Sciatic nerve (tissue), 2 donors: ENCODE measurements around the gene PPM1K. TPM values are rescaled to one million over a fixed set of nuclear protein-coding genes. Genes with fewer than 3 reads are reported as not detected.
"Not testable (repeated sequence)": the region's sequence is repeated elsewhere in the genome, so short reads cannot be mapped to it uniquely, and the experiment has no call there.

Experiments
- ATAC-seq: fragments of 200-7000 bp; cut with Tn5 transposase; one replicate; pipeline ENCODE4 v1.9.1; 2020; ENCODE audit warnings: mild to moderate bottlenecking, moderate library complexity
- DNase-seq: peaks from one replicate; pipeline ENCODE4 v3.0.0-alpha.2; 2020; ENCODE audit warnings: low spot score
- intact Hi-C: fragments of 100-400 bp; cut with DNase I; formaldehyde crosslinking; loops from one replicate; pipeline ENCODE4 v1.14.2; 2022
- total RNA-seq: library from RNA; stranded (reverse); fragmentation: NEBNext Ultra II Directional; extraction: Animal tissue kit (Norgen Biotek cat#: 25700); gene quantifications from one replicate; pipeline ENCODE4 v1.2.1, GENCODE V29; 2021
- donor health status: DM: no; HTN: no; CAD: no.
- donor health status: DM: no; HTN: no; CAD: no.

The PPM1K gene
- total RNA-seq: 78.9 TPM

DNA sequence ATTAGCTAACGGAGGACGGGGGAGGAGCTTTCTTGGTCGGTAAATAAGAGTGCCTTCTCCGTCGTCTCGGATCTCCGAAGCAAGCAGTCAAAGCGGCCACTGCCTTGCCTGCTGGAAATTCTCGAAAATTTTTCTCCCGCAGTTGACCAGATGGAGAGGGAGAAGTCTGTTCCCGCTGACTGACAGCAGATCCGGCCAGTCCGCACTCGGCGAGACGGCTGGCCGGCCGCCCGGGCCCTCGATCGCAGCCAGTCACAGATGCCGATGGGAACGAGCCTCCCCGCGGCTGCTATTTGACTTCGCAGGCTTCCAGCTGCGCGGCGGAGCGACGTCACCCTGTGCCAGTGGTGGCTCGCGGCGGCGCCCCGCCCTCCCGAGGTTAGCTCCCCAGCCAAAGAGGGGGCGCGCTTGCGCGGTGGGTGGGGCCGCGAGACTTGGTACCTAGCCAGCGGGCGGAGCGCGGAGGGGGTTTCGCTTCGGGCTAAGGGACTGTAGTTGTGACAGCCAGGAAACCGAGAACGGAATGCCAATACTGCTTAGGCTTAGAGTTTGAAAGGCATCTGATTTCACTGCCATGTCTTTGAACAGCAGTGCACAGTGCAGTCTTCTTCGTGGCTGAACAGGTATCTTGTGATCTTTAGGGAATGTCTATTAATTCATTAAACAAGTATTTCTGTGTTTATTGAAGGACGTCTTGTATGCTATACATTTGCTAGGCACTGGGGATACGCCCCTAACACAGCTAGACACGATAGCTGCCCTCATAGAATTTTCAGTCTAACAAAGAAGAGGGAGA lies at the start of gene PPM1K:
PPM1K (minus strand) TSS at position 123 of the 796 bp plus-strand sequence. CDS start 5,978 bp downstream, outside the sequence.
- ATAC-seq (peak; percentile 99), DNase-seq (peak; percentile 100)
- intact Hi-C loops: loop anchor here (10.0 kb wide), 1 partner anchor 90 kb away; the partner anchor contains the start of gene HERC6

GRCh38 chr4:88333741-88334405 lies 49.5 kb upstream of the PPM1K start:
- no peak for DNase-seq
- ATAC-seq: peak; percentile 86
- intact Hi-C loops: no loop called here

- intact Hi-C loops: no loop called here
- ATAC-seq: no peak
Observed at GRCh38 chr4:88327665-88328064, 43.3 kb upstream of the PPM1K start.

DNA sequence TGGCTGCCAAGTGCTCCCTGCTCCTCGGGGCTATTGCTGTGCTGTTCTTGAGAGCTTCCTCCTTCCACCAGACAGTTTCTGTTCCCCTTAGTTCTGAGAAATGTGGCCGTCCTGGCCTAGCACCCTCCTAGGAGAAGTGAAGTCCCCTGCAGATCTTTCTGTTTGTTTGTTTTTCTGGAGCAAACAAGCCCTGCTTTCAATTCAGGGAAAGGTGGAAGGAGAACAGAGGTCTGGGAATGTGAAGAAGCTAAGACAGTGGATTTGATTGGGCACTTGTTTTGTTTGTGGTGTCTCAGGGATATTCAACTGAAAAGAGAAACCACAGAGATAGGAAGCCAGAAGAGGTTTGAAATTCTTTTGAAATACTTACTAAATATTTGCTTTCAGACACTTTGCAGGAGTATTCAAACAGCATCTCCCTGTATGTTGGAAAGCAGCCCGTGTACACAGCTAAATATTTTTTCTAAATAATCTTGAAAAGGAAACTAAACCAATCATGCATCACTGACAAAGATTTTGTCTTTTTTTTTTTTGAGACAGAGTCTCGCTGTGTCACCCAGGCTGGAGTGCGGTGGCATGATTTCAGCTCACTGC lies 36.5 kb upstream of the PPM1K start:
- intact Hi-C loops: no loop called here
- peak; percentile 84 for ATAC-seq
- no peak for DNase-seq

More at GRCh38 chr4:88327665-88328064, 43.3 kb upstream of the PPM1K start:
- no peak for DNase-seq

- no peak for DNase-seq
- intact Hi-C loops: no loop called here
- ATAC-seq: no peak
Observed at GRCh38 chr4:88320224-88320779, 35.9 kb upstream of the PPM1K start.

DNA sequence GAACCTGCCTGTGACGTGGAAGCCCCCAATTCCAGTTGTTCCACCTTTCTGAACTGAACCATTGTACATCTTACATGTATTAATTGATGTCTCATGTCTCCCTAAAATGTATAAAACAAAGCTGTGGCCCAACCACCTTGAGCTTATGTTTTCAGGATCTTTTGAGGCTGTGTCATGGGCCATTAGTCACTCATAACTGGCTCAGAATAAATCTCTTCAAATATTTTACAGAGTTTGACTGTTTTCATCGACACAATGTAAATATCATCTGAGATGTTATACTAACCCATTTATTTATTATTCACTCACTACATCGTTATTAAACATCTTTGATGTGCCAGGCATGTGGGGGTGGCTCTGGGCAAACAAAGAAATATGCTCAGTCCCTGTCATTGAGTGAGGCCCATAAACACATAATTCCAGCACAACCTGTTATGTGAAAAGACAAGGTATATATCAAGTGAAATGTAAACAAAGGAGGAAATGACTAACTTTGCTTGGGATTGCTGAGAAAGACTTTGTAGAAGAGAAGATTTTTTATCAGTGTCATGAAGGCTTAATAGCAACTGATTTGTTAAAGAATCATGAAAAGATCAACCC lies 34.5 kb upstream of the PPM1K start:
- DNase-seq (no peak), ATAC-seq (no peak)
- intact Hi-C loops: no loop called here

DNA sequence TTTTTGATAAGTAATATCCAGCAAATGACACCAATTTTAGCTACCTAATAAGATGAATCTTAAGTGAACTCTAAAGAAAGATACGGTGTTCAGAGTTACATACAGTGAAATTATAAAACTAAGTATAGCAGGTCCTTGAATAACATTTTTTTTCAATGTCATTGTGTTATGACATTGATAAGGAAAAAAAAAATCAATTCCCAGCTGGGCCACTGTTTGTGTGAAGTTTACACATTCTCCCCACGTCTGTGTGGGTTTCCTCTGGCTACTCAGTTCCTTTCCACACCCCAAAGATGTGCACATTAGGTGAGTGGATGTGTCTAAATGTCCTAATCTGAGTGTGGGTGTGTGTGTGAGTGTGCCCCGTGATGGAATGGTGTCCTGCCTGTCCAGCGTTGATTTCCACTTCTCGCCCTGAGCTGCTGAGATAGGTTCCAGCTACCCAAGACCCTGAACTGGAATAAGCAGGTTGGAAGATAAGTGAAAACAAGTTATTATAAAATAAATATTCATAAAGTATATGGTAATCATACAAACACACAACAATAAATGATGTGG lies 31.2 kb upstream of the PPM1K start:
- DNase-seq (no peak), ATAC-seq (no peak)
- intact Hi-C loops: no loop called here

GRCh38 chr4:88313088-88313624 lies 28.8 kb upstream of the PPM1K start:
- ATAC-seq, DNase-seq, intact Hi-C loops: not testable (repeated sequence)

- DNase-seq: no peak
- intact Hi-C loops: no loop called here
- no peak for ATAC-seq
Observed at GRCh38 chr4:88308587-88308986, 24.2 kb upstream of the PPM1K start.

DNA sequence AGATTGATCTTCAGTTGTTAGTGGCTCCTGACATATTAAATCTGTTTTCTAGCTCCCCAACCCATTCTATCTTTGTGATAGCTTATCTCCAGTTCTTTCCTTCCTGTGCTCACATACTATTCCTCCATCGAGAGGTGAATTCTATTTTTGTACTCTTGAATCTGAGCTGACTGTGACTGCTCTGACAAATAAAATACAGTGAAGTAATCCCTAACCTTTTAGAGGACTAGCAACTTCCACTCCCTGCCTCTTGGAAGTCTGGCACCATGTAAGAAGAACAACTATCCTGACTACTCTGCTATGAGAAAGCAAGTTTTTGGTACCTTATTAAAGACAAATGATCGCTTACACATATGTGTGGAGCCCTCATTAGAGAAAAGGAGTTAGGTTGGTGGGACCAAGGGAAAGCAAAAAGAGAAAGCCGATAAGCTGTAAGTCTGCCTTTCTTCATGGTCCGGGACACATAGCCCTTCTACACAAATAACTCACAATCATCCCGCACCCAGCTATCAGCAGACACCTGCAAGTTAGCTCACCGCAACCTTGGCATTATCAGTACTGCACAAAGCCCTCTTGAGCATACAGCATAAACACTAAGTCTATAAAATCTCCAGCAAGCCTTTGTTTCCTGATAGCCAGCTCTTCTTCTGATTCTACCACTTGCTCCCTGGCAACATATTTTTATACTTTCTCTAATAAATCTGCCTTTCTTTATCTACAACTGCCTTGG lies 13.5 kb upstream of the PPM1K start:
- DNase-seq (no peak), ATAC-seq (no peak)
- intact Hi-C loops: no loop called here

DNA sequence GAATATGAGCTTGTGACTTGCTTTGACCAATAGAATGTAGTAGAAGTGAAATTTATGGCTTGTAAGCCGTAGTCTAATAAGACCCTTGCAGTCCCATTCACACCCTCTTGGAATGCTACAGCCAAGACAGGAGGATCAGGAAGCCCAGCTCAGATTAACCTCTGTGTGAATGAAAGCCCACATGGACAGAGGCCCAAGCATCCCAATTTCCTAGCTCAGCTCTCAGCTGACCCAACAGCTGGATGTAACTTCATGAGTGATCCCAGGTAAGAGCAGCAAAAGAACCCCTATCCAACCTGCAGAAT lies 12.8 kb upstream of the PPM1K start:
- no peak for DNase-seq
- ATAC-seq: no peak
- intact Hi-C loops: no loop called here

DNA sequence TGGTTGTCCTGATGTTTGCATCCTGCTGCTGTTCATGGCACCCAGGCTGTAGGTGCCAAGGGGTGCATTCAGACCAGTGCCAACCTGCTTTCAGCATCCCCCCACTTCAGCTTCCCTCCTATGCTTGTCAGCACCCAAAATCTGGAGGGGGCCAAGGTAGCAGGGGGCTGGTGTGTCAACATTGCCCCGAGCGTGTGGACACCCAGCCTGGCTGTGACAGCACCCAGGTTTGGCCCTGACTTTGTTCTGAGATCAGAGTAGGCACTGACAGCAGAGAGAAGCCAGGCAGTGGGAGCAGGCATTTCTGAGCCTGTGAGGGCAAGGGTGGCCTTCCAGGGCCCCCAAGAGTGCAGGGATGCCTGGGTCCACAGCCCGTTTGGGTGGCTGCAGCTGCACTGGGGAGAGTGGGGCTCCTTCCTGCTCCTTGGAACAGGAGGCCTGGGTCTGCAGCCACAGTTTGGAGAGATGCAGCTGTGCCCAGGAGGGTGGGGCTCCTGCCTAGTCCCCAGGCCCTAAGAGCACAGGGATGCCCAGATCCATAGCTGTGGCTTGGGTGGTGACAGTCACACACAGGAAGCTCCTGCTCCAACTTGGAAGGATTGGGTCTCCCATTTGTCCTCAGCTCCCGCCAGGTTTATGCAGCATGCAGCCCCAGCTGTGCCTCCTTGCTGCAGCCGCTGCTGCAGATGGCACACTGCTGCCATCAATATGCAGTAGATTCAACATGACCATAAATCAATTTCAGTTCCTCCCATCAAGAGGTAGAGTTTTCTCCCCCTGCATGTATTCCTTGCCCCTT lies 12.3 kb upstream of the PPM1K start:
- ATAC-seq (peak; percentile 10), DNase-seq (no peak)
- intact Hi-C loops: no loop called here

- DNase-seq: no peak
- intact Hi-C loops: no loop called here
- ATAC-seq: no peak
Observed at GRCh38 chr4:88295656-88296055, 11.3 kb upstream of the PPM1K start.

- ATAC-seq (peak; percentile 85), DNase-seq (no peak)
- intact Hi-C loops: no loop called here
Observed at GRCh38 chr4:88291003-88291402, 6.6 kb upstream of the PPM1K start.

DNA sequence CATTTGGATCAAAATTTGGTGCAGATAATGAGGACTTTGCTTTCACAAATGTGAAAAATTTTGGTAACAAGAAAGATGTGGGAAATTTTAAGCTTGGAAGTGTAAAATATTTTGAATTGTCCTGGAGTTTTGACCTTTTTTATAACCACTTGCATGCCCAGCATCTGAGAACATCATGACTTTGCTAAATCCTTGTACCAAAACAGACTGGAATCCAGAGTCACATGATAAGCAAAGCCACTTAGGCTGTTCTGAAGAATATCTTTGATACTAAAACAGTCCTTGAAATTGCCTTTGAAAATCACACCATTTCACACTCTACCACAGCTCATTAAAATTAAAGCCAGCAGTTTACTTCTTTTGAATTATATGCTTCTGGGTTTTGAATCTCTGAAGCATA lies 2.5 kb upstream of the PPM1K start:
- intact Hi-C loops: loop anchor here (10.0 kb wide), 1 partner anchor 88 kb away; the partner anchor contains the start of gene HERC6
- DNase-seq: no peak
- no peak for ATAC-seq

GRCh38 chr4:88285235-88285653 lies 883 bp upstream of the PPM1K start:
- DNase-seq: no peak
- intact Hi-C loops: loop anchor here (10.0 kb wide), 1 partner anchor 90 kb away; the partner anchor contains the start of gene HERC6
- ATAC-seq: no peak
